ENCODE measurements around the gene RGN. TPM values are rescaled to one million over a fixed set of nuclear protein-coding genes. Genes with fewer than 3 reads are reported as not detected.

The RGN gene
- total RNA-seq, 6 experiments from 2014 or later = 44.6 to 292 (median 130) TPM

GRCh38 chrX:47068720-47069119, 9.5 kb upstream of the RGN start:
- DNase-seq (no peak), ATAC-seq (peak in 1 of 4 donors; percentile 22)
- TF ChIP-seq CTCF (IDR thresholded peaks at IDR 0.05) (no peak), POLR2A (IDR thresholded peaks at IDR 0.05) (no peak)
- no peaks in the 10 kb centered on the region for H3K36me3 ChIP-seq
- no peaks in the 10 kb centered on the region for H3K27me3 ChIP-seq
- H3K4me1 ChIP-seq = no peaks in the 10 kb centered on the region
- intact Hi-C loops (cut with DNase I) = no loop called here
- no peaks in the 10 kb centered on the region for H3K9me3 ChIP-seq
- no peak overlapping the region for H3K27ac ChIP-seq
- H3K4me3 ChIP-seq = no peak overlapping the region

- ATAC-seq (peak; percentile 54 to 75 (median 67)), DNase-seq (peak; percentile 47 to 85 (median 81))
- TF ChIP-seq POLR2A (IDR thresholded peaks at IDR 0.05) (no peak), CTCF (IDR thresholded peaks at IDR 0.05) (no peak)
- no peaks in the 10 kb centered on the region for H3K9me3 ChIP-seq
- H3K36me3 ChIP-seq = peaks cover 0 to 9% (median 0%) of the 10 kb centered on the region in 4 donors
- H3K4me3 ChIP-seq = peak overlapping the region; percentile 4 to 64 (median 59)
- intact Hi-C loops (cut with DNase I) = no loop called here
- no peaks in the 10 kb centered on the region for H3K4me1 ChIP-seq
- H3K27ac ChIP-seq = peak overlapping the region; percentile 57 to 88 (median 75)
- H3K27me3 ChIP-seq = no peaks in the 10 kb centered on the region
- 28% methylated on average over 7 of the region's 9 CpGs for WGBS (ENCODE audit: insufficient coverage, low coverage, low lambda C conversion rate, missing lambda C conversion rate)
These were observed 2.1 kb downstream of the RGN start for GRCh38 chrX:47080215-47080914.

GRCh38 chrX:47080915-47081236, 2.6 kb downstream of the RGN start:
- H3K4me3 ChIP-seq = peak overlapping the region in 2 of 3 donors; percentile 43 to 64
- ATAC-seq = no peak

GRCh38 chrX:47091149-47091775, 13.0 kb downstream of the RGN start:
- WGBS (ENCODE audit: insufficient coverage, low coverage, low lambda C conversion rate, missing lambda C conversion rate) = 27% methylated on average over 3 of the region's 4 CpGs
- no peak for ATAC-seq
- no peak overlapping the region for H3K27ac ChIP-seq

More at GRCh38 chrX:47080915-47081236, 2.6 kb downstream of the RGN start:
- Histone ChIP-seq H3K9me3 (no peaks in the 10 kb centered on the region), H3K4me1 (no peaks in the 10 kb centered on the region), H3K36me3 (peaks cover 0 to 9% (median 0%) of the 10 kb centered on the region in 4 donors), H3K27ac (peak overlapping the region; percentile 33 to 88 (median 75)), H3K27me3 (no peaks in the 10 kb centered on the region)
- intact Hi-C loops (cut with DNase I) = no loop called here
- DNase-seq = no peak
- TF ChIP-seq CTCF (IDR thresholded peaks at IDR 0.05) (no peak), POLR2A (IDR thresholded peaks at IDR 0.05) (no peak)
- 43% methylated on average over 5 of the region's 5 CpGs for WGBS (ENCODE audit: insufficient coverage, low coverage, low lambda C conversion rate, missing lambda C conversion rate)

More at GRCh38 chrX:47091149-47091775, 13.0 kb downstream of the RGN start:
- H3K27me3 ChIP-seq = no peaks in the 10 kb centered on the region
- no peaks in the 10 kb centered on the region for H3K9me3 ChIP-seq
- intact Hi-C loops (cut with DNase I) = no loop called here
- H3K4me1 ChIP-seq = no peaks in the 10 kb centered on the region
- H3K4me3 ChIP-seq = no peak overlapping the region
- no peak for TF ChIP-seq POLR2A (IDR thresholded peaks at IDR 0.05)
- TF ChIP-seq CTCF (IDR thresholded peaks at IDR 0.05) = no peak
- DNase-seq = no peak
- peaks cover 0 to 63% (median 7%) of the 10 kb centered on the region in 4 donors for H3K36me3 ChIP-seq
